ENCODE measurements around the gene IQCH.

Gene IQCH

DNA sequence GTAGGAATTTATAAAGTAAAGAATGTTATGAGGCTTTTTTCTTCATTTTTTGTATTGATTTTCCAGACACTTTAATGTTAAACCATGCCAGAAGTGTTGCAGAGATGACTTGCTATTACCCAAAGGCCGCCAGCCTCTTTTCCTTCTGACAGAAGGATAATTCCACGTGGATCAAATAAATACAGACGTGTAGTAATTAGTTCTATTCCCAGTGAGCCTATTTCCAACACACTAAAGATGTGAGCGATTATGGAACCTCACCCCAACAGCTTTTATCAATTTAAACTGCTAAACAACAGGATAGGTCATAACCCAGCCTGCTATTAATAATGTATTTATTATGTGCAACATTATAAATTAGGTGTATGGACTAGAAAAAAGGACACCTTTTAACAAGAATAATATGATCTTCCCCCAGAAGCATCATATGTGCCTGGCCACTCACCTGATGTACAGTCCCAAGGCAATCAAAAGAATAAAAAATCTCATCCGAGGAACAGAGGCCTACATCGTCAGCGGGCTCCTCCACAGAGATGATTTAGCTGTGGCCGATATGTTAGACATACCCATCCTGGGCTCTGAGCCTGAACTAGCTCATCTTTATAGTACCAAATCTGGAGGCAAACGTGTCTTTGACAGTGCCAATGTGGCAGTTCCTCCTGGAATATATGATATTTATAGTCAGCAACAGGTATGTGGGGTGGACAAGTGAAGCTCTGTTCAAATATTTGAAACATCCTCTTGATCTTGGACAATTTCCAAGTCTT, 140.5 kb downstream of the IQCH start:
- no peak for DNase-seq (ENCODE audit: low read depth in 2 of 2)

DNA sequence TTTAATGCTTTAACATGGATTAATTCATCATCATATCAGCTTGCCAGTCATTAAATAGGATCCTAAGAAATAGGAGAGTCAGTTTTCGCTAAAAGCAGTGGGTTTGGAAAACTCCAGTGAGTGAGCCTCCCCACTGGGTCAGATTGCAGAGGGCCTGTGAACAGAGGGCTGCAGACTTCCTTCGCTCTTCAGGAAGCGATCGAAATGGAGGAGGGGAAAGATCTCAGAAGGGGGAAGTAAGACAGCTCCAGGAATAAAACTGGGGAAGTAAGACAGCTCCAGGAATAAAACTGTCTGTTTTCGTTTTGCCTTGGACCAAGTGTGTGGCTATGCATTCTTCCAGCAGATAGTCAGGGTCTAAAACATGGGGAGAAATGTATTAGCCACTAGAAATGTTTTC, 141.5 kb downstream of the IQCH start:
- no peak for DNase-seq (ENCODE audit: low read depth in 2 of 2)

DNA sequence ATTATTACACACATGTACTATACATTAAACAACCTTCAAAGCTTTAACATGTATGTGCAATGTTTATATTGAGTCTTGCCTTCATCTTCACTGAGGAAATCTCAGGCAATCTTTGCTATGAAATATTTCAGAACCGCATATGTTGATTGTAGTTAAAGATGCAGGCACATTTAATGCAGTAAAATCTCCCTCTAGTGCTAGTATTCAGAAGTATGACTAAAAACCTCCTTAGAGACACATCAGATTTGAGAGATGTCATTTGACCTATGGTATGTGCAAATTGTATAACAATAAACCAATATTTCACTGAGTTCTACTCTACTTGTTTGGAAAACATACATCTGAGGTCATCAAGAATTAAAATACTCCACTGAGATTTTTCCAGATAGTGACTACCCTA, 142.6 kb downstream of the IQCH start:
- no peak for DNase-seq (ENCODE audit: low read depth in 2 of 2)

DNA sequence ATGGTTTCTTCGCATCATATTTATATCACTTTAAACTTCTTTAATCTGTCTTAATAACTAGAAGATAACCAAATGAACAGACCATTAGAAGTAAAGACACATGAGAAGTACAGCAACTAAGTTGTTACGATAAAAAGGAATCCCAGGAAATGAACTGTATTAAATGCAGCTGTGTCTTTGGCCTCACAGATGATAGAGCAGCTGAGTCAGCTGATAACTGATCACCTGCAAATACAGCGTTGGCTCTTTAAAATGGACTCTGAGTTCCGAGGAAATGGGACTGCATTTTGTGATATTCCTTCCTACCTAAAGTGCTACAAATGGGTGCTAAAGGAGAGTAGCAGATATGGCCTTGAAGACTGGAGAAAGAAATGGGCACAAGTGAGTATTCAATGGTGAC, 145.3 kb downstream of the IQCH start:
- DNase-seq (ENCODE audit: low read depth in 2 of 2): no peak

DNA sequence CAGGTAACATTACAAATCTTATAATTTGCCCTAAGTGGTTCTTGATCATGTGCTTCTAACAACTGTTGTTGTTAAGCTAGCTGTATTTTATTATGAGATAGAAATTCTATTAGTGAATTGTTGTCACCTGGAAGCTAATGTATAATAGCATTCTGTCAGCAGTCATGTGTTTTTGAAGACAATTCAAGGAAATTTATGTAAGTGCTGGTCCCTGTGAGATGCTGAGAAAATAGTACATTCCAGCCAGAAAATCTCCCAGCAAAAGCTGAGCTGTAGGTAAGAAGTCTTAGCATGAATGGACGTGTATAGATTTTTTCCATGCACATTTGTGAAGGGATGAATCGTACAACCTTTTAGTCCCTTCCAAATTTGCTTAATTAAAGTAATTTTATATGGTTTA, 146.3 kb downstream of the IQCH start:
- DNase-seq (ENCODE audit: low read depth in 2 of 2): no peak

DNA sequence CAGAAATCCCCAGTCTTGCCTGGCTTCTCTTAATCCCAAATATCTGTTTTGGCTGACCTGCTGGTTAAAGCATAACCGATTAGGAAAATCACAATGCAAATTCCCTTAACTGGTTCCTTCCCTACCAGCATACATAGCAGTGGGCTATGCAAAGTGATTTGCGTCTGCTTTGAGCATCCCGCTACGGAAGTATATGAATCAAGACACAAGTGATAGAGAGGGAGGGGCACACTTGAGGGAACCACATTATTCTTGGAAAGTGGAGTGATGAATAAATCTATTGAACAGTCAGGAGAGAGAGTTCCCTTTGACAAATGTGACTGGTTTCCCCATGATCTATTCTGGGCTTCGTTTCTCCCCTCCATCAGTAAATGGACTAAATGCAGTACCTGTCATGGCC, 146.8 kb downstream of the IQCH start:
- no peak for DNase-seq (ENCODE audit: low read depth in 2 of 2)

DNA sequence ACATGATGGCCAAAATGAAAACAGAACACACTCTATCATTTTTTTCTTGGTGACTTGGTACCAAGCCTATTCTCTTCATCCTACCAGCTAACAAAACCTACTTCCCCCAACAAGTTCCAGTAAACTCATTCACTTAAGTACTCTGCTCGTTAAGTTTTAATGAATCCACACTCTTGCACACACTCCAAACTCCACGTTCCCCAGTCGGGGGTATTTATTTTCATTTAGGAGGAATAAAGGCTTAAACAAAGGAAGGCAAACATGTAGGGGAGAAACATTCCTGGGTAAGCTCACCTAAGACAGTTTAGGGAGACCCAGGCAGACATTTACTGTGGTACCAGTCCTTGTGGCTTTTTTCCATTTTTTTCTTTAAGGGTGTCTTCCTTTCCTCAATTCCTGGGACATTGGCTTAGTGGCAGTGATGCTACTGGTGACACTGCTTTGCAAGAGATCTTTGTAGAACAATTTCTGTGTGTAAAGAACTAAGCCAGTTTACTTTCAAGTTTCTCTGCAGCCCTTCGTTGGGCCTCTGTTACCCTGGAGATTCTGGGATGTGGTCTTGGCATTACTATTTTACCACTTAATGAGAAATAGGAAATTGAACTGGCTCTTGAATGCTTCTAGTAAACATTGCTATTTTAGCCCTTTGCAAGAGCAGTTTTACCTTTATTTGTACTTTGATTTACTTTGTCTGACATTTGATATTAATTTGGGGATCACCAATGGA, 149.0 kb downstream of the IQCH start:
- DNase-seq (ENCODE audit: low read depth in 2 of 2): no peak

DNA sequence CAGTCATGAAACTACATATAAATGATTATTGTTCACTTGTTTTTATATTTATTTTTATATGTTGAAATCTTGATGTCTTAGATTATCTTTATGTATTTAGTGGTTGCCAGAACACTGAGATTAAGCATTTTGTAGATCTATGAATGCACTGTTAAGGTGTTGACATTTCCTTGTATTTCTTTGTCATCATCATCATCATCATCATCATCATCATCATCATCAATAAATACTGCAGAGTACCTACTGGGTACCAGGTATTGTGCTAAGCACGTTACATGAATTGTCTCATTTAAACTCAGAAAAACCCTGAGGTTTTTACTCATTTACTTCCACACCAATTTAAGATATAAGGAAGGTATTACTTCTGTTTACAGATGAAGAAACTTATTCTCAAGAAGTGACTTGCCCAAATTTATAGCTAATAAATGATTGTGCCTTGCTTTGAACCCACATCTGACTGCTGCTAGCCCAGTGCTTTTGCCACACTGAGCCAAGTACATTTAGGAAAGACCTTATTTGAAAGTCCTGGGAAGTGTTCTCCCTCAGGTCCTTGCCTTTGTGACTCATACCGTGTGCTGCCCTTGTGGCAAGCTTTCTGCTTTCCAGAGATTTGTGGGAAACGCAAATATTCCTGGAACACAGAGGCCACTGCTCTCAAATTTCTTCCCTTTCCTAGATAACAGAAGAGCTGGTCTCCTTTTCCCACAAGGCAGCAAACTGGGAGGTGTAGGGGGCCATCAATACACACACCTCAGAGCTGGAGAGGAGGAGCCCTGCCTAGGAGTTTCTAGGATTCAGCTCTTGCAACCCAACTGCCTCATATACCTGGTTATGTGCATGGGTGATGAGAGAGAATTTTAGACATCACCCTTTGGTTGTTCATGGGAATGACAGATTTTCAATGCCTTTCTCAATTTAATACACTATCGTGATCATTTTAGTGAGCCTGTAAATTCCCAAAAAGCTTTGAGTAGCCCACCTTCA, 150.9 kb downstream of the IQCH start:
- peak; percentile 12 to 26 for DNase-seq (ENCODE audit: low read depth in 2 of 2)

DNA sequence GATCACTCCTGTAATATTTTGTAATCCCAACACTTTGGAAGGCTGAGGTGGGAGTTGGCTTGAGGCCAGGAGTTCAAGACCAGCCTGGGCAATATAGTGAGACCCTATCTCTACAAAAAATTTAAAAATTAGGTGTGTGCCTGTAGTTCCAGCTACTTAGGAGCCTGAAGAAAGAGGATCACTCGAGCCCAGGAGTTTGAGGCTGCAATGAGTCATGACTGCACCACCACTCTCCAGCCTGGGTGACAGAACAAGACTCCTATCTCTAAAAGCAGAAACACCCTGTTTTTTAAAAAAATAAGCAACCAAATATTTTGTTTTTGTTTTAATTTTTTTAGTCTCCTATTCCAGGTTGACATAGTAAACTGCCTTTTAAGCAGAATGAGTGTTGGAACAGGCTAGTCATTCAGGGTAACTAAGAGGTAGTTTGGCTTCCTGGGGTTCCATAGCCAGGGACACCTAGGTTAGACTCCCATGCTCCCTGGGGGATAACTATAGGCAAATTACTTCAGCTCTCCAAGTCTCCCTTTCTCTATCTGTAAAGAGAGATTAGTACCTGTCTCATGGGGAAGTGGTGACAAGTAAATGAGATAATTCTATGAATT, 151.8 kb downstream of the IQCH start:
- no peak for DNase-seq (ENCODE audit: low read depth in 2 of 2)

DNA sequence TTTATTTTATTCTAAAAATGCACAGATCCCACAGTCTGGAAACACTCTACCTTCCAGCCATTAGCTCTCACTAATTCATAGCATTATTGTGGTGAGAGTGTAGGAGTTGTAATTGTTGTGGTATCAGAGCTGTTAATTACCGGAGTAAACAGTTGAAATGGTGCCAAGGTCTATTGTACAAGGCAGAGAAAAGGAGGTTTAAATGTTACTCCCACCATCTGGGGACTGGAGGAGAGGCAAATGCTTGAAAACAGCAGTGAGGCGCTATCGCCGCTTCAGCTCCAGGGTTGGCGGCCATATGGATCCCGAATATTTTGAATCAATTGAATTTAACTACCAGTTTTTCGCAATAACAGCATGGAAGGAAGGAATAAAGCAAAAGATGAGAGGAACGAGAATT, 153.2 kb downstream of the IQCH start:
- no peak for DNase-seq (ENCODE audit: low read depth in 2 of 2)

DNA sequence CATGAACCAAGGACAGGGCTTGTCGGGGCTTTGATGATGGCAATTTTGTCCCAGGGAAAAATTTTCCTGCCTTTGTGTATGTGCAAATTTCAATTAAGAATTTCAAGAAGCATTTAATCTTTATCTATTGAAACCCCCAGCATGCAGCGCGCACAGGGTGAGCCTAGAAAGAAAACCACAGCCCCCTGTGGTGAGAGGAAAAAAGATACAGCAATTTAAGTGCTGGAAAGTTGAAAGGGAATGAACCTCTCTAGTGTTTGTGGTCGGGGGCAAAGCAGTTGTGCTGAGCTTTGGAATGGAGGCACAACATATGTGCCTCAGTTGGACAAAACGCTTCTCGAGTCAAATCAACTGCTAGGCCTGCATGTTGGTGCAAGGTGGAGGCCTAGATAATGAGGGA, 154.6 kb downstream of the IQCH start:
- DNase-seq (ENCODE audit: low read depth in 2 of 2): no peak

DNA sequence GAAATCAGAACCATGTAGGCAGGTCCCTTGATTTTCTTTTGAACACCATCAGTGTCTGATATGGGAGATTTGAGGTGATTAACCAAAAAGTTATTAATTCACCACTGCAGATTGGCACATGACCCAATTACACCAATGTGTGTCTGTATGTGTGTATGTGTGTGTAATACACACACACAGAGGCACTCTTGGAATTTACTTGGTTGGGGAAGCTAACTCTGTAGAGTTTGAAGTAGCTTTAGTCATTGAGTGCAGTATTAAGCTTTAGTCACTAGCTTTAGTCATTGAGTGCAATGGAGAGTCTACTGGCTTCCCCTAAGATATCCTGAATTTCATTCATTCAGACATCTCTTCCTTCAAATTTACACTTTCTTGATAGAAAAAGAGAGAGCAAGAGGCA, 156.9 kb downstream of the IQCH start:
- no peak for DNase-seq (ENCODE audit: low read depth in 2 of 2)

DNA sequence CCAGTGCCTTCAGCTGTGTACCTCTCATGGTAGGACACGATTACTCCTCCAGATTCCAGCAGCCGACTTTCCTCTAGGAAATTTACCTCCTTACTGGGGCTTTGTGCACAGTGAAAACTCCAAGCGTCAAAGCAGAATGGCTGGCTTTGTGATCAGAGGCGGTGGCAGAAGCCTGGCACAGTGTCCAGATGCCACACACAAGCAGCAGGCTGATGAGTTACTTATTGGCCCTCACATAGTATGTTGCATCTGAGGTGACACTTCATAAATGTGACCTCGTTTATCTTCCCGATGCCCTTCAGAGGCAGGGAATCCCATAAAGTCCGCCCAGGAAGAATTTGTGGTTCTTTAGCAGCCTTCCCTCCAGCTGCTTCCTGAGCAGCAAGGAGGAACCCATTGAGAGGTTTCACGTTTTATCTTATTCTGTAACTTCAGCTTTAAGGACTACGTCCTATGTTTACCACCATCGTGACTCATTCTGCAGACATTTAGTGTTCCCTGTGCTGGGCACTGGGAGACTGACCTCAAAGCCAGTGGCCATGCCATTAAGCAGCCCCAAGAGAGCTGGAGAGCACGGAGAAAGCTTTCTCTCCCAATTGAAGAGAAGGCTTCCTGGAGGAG, 159.3 kb downstream of the IQCH start:
- no peak for DNase-seq (ENCODE audit: low read depth in 2 of 2)

DNA sequence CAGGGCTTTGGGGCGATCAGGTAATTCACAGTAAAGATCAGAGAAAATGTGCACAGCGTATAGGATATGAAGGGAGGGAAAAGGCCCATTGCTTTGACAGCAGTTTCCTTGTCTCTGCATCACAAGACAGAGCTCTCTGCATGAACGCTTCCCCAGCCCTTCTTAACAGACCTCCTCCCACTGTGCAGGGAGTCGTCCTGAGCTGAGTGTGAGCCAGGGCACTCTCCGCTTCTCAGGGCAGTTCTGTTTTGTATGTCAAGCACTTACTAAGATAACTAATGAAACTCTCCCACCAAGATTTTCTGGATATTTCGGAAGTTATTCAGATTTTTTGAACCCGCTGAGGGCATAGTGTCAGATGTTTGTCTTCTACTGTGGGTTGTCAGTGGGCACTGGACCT, 160.6 kb downstream of the IQCH start:
- no peak for DNase-seq (ENCODE audit: low read depth in 2 of 2)

DNA sequence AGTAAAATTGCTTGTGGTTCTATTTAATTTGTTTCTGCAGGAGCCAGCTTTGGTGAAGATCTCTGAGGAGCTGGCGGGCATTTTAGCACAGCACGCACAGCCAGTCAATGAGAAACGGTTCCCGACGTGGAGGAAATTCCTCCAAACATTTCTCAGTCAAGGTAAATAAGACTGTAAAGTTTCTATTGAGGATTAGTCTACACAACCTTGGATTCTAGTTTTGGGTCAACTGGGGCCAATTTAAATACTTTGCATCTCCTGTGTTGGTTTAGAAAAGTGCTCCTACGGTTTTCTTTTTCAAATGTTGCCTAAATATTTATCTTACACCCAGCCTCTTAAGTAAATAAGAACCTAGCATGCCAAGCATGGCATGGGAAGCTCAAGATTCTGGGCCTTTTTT, 162.3 kb downstream of the IQCH start:
- DNase-seq (ENCODE audit: low read depth in 2 of 2): no peak

DNA sequence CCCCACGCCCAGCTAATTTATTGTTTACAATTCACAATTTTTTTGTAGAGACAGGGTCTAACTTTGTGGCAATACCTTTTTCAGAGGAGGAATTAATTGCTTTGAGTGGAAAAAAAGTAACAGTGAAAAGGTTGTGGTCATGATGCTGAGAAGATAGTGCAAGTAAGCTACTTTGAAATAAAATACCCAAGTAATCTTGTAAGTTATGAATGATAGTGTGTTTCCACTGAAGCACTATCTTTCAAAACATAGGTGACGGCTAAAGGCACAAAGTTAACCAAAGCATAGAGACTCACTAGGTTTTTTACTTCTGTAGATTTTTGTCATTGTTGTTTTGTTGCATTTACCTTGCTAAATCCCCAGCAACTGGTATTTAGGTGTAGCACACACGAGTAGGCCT, 165.1 kb downstream of the IQCH start:
- no peak for DNase-seq (ENCODE audit: low read depth in 2 of 2)

DNA sequence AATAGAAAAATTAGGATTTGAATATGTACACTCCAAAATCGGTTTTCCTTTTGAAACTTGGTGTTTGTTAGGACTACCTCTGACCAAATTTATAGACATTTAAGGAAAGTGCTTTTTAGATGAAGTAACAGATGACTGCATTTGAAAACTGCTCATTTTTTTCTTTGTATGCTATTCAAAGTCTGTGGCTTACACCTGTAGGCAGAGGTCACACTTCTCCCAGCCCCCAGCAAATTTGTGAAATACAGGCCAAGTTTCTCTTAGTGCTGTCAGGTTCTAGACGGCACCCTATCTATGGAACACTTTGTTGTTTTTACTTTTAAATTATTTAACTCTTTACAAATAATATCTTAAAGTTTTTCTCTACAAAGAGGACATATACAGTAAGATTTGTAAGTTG, 165.6 kb downstream of the IQCH start:
- no peak for DNase-seq (ENCODE audit: low read depth in 2 of 2)

DNA sequence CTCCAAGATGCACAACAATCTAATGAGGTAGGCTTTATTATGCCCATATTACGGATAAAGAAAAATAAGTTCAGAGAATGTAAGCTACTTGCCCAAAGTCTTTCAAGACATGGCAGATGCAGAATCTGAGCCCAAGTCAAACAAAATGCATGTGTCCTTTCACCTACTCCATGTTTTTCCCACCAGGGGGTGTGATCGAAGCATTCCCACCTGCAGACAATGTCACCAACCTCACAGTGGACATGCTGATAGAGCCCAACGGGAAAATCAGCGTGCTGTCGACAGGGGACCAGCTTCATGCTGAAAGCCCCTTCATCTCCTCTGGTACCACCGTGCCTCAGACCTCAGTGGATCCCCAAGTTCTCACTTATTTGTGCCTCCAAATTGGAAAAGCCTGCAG, 166.5 kb downstream of the IQCH start:
- no peak for DNase-seq (ENCODE audit: low read depth in 2 of 2)

DNA sequence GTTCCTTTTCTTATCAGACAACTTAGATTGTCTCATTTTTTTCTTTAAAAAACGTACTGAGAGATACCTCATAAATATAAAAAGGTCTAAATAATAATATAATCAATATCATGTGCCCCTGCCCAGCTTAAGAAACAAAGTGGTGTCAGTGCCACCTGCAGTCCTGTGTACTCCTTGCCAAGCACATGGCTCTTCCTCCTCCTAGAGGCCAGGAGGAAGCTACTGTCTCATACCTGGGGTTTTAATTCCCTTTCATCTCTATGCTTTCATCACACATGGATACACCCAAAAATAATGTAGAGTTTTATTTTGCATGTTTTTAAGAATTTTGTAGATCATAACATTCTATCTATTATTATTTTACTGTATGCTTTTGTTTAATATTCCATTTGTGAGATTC, 167.7 kb downstream of the IQCH start:
- no peak for DNase-seq (ENCODE audit: low read depth in 2 of 2)

DNA sequence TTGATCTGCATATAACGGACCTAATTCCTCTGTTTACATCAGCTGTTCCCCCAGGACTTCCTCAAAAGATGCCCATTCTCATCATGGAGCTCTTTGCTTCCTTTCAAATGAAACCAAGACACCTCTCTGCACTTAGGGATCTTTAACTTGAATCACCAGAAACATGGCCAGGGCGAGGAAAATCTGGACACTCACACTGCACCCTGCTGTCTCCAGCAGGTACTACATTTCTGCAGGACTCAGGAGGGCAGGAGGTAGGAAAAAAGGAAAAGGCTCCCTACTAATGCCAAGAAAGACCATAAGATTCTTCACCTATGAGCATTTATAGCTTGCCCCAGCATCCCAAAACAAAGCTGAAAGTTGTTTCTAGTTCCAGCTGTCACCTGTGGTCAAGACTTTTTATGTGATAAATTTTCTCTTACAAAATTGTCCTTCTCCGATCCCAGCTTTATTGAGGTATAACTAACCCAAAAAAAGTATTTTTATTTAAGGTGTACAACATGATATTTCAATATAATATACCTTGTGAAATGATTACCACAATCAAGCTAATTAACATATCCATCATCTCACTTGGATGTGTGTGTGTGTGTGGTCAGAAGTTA, 179.0 kb downstream of the IQCH start:
- peak; percentile 9 to 16 for DNase-seq (ENCODE audit: low read depth in 2 of 2)

Data from fibroblast of skin of left biceps (primary cell).